ENCODE measurements around the gene LHX3. TPM values are rescaled to one million over a fixed set of nuclear protein-coding genes. Genes with fewer than 3 reads are reported as not detected.
A peak's percentile ranks its signal among the peaks of the same experiment; 100 is the strongest.

Gene LHX3
- total RNA-seq, 1 donor from 2014 or later = not detected

DNA sequence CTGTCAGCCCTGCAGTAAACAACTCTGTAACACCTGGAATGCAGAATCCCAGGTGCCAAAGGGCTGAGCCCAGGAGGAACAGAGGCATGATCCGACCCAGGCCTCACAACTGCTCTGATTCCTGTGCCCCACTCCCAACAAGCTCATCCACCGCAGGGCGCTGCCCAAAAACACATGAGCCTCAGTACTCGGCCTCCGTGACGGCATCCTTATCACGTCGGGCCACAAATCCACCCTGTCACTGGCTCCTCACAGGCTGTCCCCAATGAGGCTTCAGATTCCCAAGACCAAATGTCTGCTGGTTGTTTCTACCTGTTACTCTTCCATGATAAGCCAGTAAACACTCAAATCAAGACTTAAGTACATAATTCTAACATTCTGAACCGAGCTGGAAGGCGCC lies 25.4 kb upstream of the LHX3 start:
- Histone ChIP-seq H3K4me1 (no peaks in the 10 kb centered on the region), H3K27ac (no peak overlapping the region), H3K36me3 (no peaks in the 10 kb centered on the region), H3K27me3 (no peaks in the 10 kb centered on the region), H4K20me1 (ENCODE audit: low read depth) (peaks cover 76% of the 10 kb centered on the region), H3F3A (ENCODE audit: low read depth) (no peaks in the 10 kb centered on the region), H3K4me3 (no peak overlapping the region), H3K9me3 (ENCODE audit: low read depth) (no peaks in the 10 kb centered on the region), H3K4me2 (no peak overlapping the region), H3K79me2 (ENCODE audit: low read depth) (peaks cover 25% of the 10 kb centered on the region), H3K9ac (no peak overlapping the region), H2AFZ (replicated peaks) (no peak overlapping the region)
- Mint-ChIP-seq H3K36me3 (peaks cover 5% of the 10 kb centered on the region), H3K9me3 (no peaks in the 10 kb centered on the region), H3K4me3 (no peak overlapping the region), H3K27me3 (ENCODE audit: insufficient read depth, low read depth) (peaks cover 10% of the 10 kb centered on the region), H3K4me1 (peaks cover 4% of the 10 kb centered on the region), H3K27ac (no peak overlapping the region)
- TF ChIP-seq, protein P1, sequence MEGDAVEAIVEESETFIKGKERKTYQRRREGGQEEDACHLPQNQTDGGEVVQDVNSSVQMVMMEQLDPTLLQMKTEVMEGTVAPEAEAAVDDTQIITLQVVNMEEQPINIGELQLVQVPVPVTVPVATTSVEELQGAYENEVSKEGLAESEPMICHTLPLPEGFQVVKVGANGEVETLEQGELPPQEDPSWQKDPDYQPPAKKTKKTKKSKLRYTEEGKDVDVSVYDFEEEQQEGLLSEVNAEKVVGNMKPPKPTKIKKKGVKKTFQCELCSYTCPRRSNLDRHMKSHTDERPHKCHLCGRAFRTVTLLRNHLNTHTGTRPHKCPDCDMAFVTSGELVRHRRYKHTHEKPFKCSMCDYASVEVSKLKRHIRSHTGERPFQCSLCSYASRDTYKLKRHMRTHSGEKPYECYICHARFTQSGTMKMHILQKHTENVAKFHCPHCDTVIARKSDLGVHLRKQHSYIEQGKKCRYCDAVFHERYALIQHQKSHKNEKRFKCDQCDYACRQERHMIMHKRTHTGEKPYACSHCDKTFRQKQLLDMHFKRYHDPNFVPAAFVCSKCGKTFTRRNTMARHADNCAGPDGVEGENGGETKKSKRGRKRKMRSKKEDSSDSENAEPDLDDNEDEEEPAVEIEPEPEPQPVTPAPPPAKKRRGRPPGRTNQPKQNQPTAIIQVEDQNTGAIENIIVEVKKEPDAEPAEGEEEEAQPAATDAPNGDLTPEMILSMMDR (IDR thresholded peaks at IDR 0.05) = no peak
- no peak for TF ChIP-seq EZH2phosphoT487 (IDR thresholded peaks at IDR 0.05)
- TF ChIP-seq EZH2 (IDR thresholded peaks at IDR 0.05) = no peak
- DNase-seq (ENCODE audit: low spot score) = no peak

DNA sequence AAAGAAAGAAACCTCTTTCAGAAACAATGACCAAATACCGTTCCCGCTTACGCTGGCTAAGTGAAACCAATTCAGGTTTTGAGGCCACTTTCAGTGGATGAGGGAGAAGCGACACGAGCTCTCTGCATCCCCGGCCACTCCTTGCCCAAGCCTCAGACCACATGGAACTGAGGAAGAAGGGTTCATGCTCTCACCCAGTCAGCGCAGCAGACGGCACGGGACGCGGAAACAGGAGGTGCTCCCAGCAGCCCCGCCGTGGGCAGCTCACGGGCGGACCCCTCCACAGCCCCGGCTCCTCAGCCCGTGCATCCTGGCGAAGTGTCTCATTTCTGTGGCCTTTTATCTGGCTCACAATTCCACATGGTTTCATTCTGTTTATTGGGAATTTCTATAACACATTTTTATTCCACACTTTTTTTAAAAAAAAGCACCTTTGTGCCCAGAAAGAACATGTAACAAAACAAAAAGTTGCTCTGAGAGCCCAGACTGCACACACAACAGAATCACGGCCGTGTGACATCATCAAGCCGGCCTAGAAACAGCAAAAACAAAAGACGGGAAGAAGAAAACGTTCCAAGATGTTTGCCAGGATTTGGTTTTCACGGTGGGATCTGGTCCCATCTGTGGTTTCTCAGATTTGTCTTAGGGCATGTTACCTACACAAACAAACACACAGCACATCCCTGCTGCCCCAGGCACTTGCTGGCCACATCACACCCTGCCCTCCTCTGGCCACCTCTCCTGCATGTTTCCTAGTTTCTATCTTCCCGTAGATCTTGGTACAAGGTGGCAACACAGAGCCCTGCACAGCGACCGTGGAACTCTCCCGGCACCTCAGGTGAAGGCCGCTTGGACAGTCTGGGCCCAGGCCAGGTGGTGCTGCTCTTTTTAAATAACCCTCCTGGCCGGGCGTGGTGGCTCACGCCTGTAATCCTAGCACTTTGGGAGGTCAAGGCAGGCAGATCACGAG lies 24.5 kb upstream of the LHX3 start:
- no peaks in the 10 kb centered on the region for H3K9me3 ChIP-seq (ENCODE audit: low read depth)
- H3K4me3 ChIP-seq = no peak overlapping the region
- Mint-ChIP-seq H3K4me1 (peaks cover 4% of the 10 kb centered on the region), H3K27me3 (ENCODE audit: insufficient read depth, low read depth) (peaks cover 10% of the 10 kb centered on the region), H3K36me3 (peaks cover 3% of the 10 kb centered on the region), H3K9me3 (no peaks in the 10 kb centered on the region), H3K4me3 (no peak overlapping the region), H3K27ac (peak overlapping the region; percentile 57)
- H3K4me1 ChIP-seq = no peaks in the 10 kb centered on the region
- H3K9ac ChIP-seq = no peak overlapping the region
- peaks cover 79% of the 10 kb centered on the region for H4K20me1 ChIP-seq (ENCODE audit: low read depth)
- H3K36me3 ChIP-seq = no peaks in the 10 kb centered on the region
- peaks cover 3% of the 10 kb centered on the region for H3F3A ChIP-seq (ENCODE audit: low read depth)
- H3K27ac ChIP-seq = no peak overlapping the region
- TF ChIP-seq EZH2phosphoT487 (IDR thresholded peaks at IDR 0.05) = no peak
- TF ChIP-seq, protein P1 (IDR thresholded peaks at IDR 0.05) = no peak
- no peak for TF ChIP-seq EZH2 (IDR thresholded peaks at IDR 0.05)
- peaks cover 30% of the 10 kb centered on the region for H3K79me2 ChIP-seq (ENCODE audit: low read depth)
- no peak overlapping the region for H2AFZ ChIP-seq (replicated peaks)
- H3K27me3 ChIP-seq = no peaks in the 10 kb centered on the region
- no peak for DNase-seq (ENCODE audit: low spot score)
- H3K4me2 ChIP-seq = no peak overlapping the region

DNA sequence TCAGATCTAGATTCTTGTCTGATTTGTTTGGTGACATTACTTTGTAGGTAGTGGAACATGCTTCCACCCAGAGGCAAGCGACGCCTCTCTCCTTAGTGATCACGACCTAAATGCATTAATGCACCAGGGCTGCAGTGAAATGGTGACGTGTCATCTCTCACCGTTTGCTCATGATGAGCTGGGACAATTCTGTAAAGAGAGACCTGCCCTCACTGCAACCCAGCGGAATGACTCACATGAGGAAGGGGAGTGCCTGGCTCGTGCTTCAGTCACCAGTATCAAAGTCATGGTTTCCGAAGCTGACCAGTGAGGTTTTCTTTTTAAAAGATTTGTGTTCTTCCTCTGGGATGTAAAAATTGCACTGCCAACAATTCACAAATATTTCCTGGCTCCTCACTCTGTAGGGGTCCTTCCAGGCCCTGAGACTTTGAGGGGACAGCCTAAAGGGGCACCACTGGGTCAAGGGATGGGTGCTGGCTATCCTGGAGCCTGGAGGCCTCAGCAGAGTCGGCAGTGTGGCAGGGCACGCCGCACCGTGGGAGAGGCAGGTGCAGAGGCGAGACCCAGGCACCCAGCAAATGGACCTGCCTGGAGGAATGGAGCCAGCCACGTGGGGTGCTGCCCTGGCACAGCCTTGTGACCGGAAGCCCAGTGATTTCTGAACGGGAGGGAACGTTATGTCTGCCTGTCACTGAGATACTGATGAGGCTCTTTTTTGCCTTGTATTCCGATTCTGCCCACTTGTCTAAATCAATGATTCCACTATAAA lies 23.4 kb upstream of the LHX3 start:
- Histone ChIP-seq H3F3A (ENCODE audit: low read depth) (peaks cover 3% of the 10 kb centered on the region), H3K9me3 (ENCODE audit: low read depth) (no peaks in the 10 kb centered on the region), H3K4me2 (no peak overlapping the region), H3K27me3 (no peaks in the 10 kb centered on the region), H3K79me2 (ENCODE audit: low read depth) (peaks cover 30% of the 10 kb centered on the region), H3K27ac (no peak overlapping the region), H2AFZ (replicated peaks) (no peak overlapping the region), H3K36me3 (no peaks in the 10 kb centered on the region), H3K4me3 (no peak overlapping the region), H4K20me1 (ENCODE audit: low read depth) (peaks cover 74% of the 10 kb centered on the region), H3K9ac (no peak overlapping the region), H3K4me1 (no peaks in the 10 kb centered on the region)
- Mint-ChIP-seq H3K36me3 (peaks cover 5% of the 10 kb centered on the region), H3K4me1 (peaks cover 2% of the 10 kb centered on the region), H3K27me3 (ENCODE audit: insufficient read depth, low read depth) (peaks cover 7% of the 10 kb centered on the region), H3K27ac (no peak overlapping the region), H3K9me3 (no peaks in the 10 kb centered on the region), H3K4me3 (no peak overlapping the region)
- no peak for DNase-seq (ENCODE audit: low spot score)
- TF ChIP-seq EZH2phosphoT487 (IDR thresholded peaks at IDR 0.05) = no peak
- TF ChIP-seq, protein P1 (IDR thresholded peaks at IDR 0.05) = no peak
- no peak for TF ChIP-seq EZH2 (IDR thresholded peaks at IDR 0.05)
